Motor neuron (in vitro differentiated cells): ENCODE results near the gene MIX23. TPM values are rescaled to one million over a fixed set of nuclear protein-coding genes. Genes with fewer than 3 reads are reported as not detected.
A peak's percentile ranks its signal among the peaks of the same experiment; 100 is the strongest.
"Not testable (repeated sequence)": the region's sequence is repeated elsewhere in the genome, so short reads cannot be mapped to it uniquely, and the experiment has no call there.

ENCODE experiments used
- ATAC-seq, 8 experiments: fragments of 200-7000 bp; cut with Tn5 transposase; replicated peaks in 6 of 8; 2 replicates each; pipeline ENCODE4 v1.8.0; 2021; ENCODE audit warnings: mild to moderate bottlenecking in 8 of 8, moderate library complexity in 8 of 8
- H3K27ac ChIP-seq, 2 donors: fragments of 250-450 bp; sonication (Bioruptor Pico); 2 replicates each; pipeline ENCODE4 v1.9.0; 2021; ENCODE audit warnings: antibody characterized with exemption in 2 of 2, mild to moderate bottlenecking in 2 of 2, moderate library complexity in 1 of 2
- H3K4me1 ChIP-seq, 2 donors: fragments of 250-450 bp; sonication (Bioruptor Pico); replicated peaks in 1 of 2; 2 replicates each; pipeline ENCODE4 v1.6.1; 2021; ENCODE audit warnings: antibody characterized with exemption in 2 of 2, mild to moderate bottlenecking in 2 of 2, moderate library complexity in 1 of 2
- H3K4me3 ChIP-seq, 5 donors: fragments of 250-450 bp; sonication (Bioruptor Pico); 2 replicates each; pipeline ENCODE4 v1.9.0; 2021; ENCODE audit warnings: antibody characterized with exemption in 5 of 5, mild to moderate bottlenecking in 5 of 5, moderate library complexity in 4 of 5
- WGBS, 10 experiments: fragments of 450-650 bp; shearing (Covaris generic); methylation state at CpG; one replicate each; pipeline ENCODE4 v1.0.0; 2022; 5-methylcytosine and 5-hydroxymethylcytosine counted together
- in situ Hi-C, 9 experiments: fragments of 400-800 bp; cut with MboI; loops; one replicate each; pipeline ENCODE4 v1.15.0; 2021; ENCODE audit warnings: low sequenced_read_pairs in 9 of 9, low pct_unique_long_range_greater_than_20kb in 2 of 9; ENCODE audit not compliant: unreplicated experiment in 9 of 9
- total RNA-seq, 8 experiments: library from RNA; unstranded; fragments of 300-600 nt; gene quantifications; 2 replicates each; pipeline versions ENCODE4 v1.2.3 to v1.2.4, GENCODE V29; 2022

Gene MIX23
- total RNA-seq, 8 experiments from 2014 or later = 25.7 to 91.3 (median 51.9) TPM

- ATAC-seq = no peak
- WGBS, 10 experiments = 57 to 100% (median 82%) methylated on average over 1 to 4 of the region's 4 CpGs
- Histone ChIP-seq H3K4me1 (peaks cover 2 to 11% of the 10 kb centered on the region in 2 donors), H3K27ac (no peak overlapping the region), H3K4me3 (no peak overlapping the region)
- in situ Hi-C loops = no loop called here
Measured at GRCh38 chr3:122389892-122390291, 6.9 kb upstream of the MIX23 start.

GRCh38 chr3:122389197-122389596 lies 6.2 kb upstream of the MIX23 start:
- Histone ChIP-seq H3K27ac (no peak overlapping the region), H3K4me3 (no peak overlapping the region), H3K4me1 (peaks cover 2 to 12% of the 10 kb centered on the region in 2 donors)
- ATAC-seq = no peak
- in situ Hi-C loops = no loop called here

GRCh38 chr3:122387709-122388108 lies 4.7 kb upstream of the MIX23 start:
- in situ Hi-C loops = no loop called here
- 35 to 100% (median 86%) methylated on average over 1 to 3 of the region's 3 CpGs for WGBS, 10 experiments

GRCh38 chr3:122383771-122384697 lies 1.0 kb upstream of the MIX23 start, which contains the start of gene FAM162A:
Gene FAM162A, plus strand, starts transcription at chr3:122384182. Its CDS starts 84 bp downstream, at chr3:122384266.
- Histone ChIP-seq H3K4me3 (peak within 1 kb of the TSS; percentile 79 to 98 (median 86)), H3K27ac (peak within 1 kb of the TSS; percentile 78 to 79), H3K4me1 (peaks cover 4 to 14% of the 10 kb centered on the region in 2 donors)
- ATAC-seq = peak; percentile 89 to 98 (median 97)
- 0 to 35% (median 10%) methylated on average over 3 to 12 of the region's 52 CpGs; no CpG with 5 or more reads in 4 of the 10 experiments for WGBS, 10 experiments
- in situ Hi-C loops = no loop called here

More at GRCh38 chr3:122387709-122388108, 4.7 kb upstream of the MIX23 start:
- ATAC-seq = no peak
- no peak overlapping the region for H3K4me3 ChIP-seq
- H3K4me1 ChIP-seq = peaks cover 2 to 12% of the 10 kb centered on the region in 2 donors
- no peak overlapping the region for H3K27ac ChIP-seq

GRCh38 chr3:122377975-122378374 lies 5.1 kb downstream of the MIX23 start:
- peaks cover 4 to 6% of the 10 kb centered on the region in 2 donors for H3K4me1 ChIP-seq
- in situ Hi-C loops = loop anchor here in 1 of 9 experiments (10.0 kb wide), 1 partner anchor 273 kb away; no protein-coding TSS in a partner anchor
- H3K27ac ChIP-seq = no peak overlapping the region
- H3K4me3 ChIP-seq = no peak overlapping the region
- WGBS, 10 experiments = 91 to 96% (median 94%) methylated on average over 3 to 4 of the region's 4 CpGs; no CpG with 5 or more reads in 2 of the 10 experiments
- ATAC-seq = no peak

GRCh38 chr3:122374034-122374433 lies 9.0 kb downstream of the MIX23 start:
- 100% methylated on average over 1 of the region's 1 CpG; no CpG with 5 or more reads in 2 of the 10 experiments for WGBS, 10 experiments
- Histone ChIP-seq H3K4me1 (no peaks in the 10 kb centered on the region), H3K27ac (no peak overlapping the region), H3K4me3 (no peak overlapping the region)
- no peak for ATAC-seq
- in situ Hi-C loops = loop anchor here in 1 of 9 experiments (10.0 kb wide), 1 partner anchor 269 kb away; no protein-coding TSS in a partner anchor

GRCh38 chr3:122366379-122366749 lies 16.7 kb downstream of the MIX23 start:
- WGBS, 10 experiments = 89 to 100% (median 98%) methylated on average over 1 to 3 of the region's 5 CpGs; no CpG with 5 or more reads in 2 of the 10 experiments
- in situ Hi-C loops = no loop called here
- no peaks in the 10 kb centered on the region for H3K4me1 ChIP-seq
- H3K4me3 ChIP-seq = no peak overlapping the region
- ATAC-seq = no peak
- H3K27ac ChIP-seq = no peak overlapping the region

GRCh38 chr3:122365582-122366378 lies 17.3 kb downstream of the MIX23 start:
- H3K4me3 ChIP-seq, H3K27ac ChIP-seq, H3K4me1 ChIP-seq, in situ Hi-C loops, ATAC-seq: not testable (repeated sequence)
- 83 to 100% (median 100%) methylated on average over 1 to 6 of the region's 10 CpGs; no CpG with 5 or more reads in 1 of the 10 experiments for WGBS, 10 experiments

- ATAC-seq = no peak
Measured at GRCh38 chr3:122365073-122365472, 18.0 kb downstream of the MIX23 start.

GRCh38 chr3:122364490-122364889 lies 18.5 kb downstream of the MIX23 start:
- Histone ChIP-seq H3K4me3 (no peak overlapping the region), H3K27ac (no peak overlapping the region), H3K4me1 (no peaks in the 10 kb centered on the region)
- 0 to 100% (median 64%) methylated on average over 1 to 2 of the region's 2 CpGs; no CpG with 5 or more reads in 2 of the 10 experiments for WGBS, 10 experiments
- no peak for ATAC-seq
- in situ Hi-C loops = no loop called here

More at GRCh38 chr3:122365073-122365472, 18.0 kb downstream of the MIX23 start:
- WGBS, 10 experiments = 100% methylated on average over 1 of the region's 1 CpG; no CpG with 5 or more reads in 3 of the 10 experiments
- in situ Hi-C loops = no loop called here
- no peak overlapping the region for H3K4me3 ChIP-seq
- no peaks in the 10 kb centered on the region for H3K4me1 ChIP-seq
- H3K27ac ChIP-seq = no peak overlapping the region

- H3K4me3 ChIP-seq = no peak overlapping the region
- H3K27ac ChIP-seq = no peak overlapping the region
- no peak for ATAC-seq
- 80 to 100% (median 97%) methylated on average over 1 to 2 of the region's 2 CpGs; no CpG with 5 or more reads in 1 of the 10 experiments for WGBS, 10 experiments
- H3K4me1 ChIP-seq = no peaks in the 10 kb centered on the region
- in situ Hi-C loops = no loop called here
Measured at GRCh38 chr3:122362026-122362425, 21.0 kb downstream of the MIX23 start.

- WGBS, 10 experiments = 100% methylated on average over 1 to 2 of the region's 2 CpGs; no CpG with 5 or more reads in 4 of the 10 experiments
- Histone ChIP-seq H3K4me1 (no peaks in the 10 kb centered on the region), H3K4me3 (no peak overlapping the region), H3K27ac (no peak overlapping the region)
- ATAC-seq = peak in 1 of 8 experiments; percentile 25
- in situ Hi-C loops = no loop called here
Measured at GRCh38 chr3:122358703-122359032, 24.4 kb downstream of the MIX23 start.
